Fibroblast of gingiva (primary cell): ENCODE measurements around the gene ACTBL2.
"Not testable (repeated sequence)": the region's sequence is repeated elsewhere in the genome, so short reads cannot be mapped to it uniquely, and the experiment has no call there.

Experiments used
- DNase-seq: peaks from one replicate; pipeline ENCODE4 v3.0.0-alpha.2; 2011; ENCODE audit warnings: low read depth

ACTBL2 gene

GRCh38 chr5:57494104-57495098 lies 11.8 kb upstream of the ACTBL2 start:
- DNase-seq: peak; percentile 78

- DNase-seq: no peak
These were observed 10.4 kb upstream of the ACTBL2 start for GRCh38 chr5:57493034-57493433.

DNA sequence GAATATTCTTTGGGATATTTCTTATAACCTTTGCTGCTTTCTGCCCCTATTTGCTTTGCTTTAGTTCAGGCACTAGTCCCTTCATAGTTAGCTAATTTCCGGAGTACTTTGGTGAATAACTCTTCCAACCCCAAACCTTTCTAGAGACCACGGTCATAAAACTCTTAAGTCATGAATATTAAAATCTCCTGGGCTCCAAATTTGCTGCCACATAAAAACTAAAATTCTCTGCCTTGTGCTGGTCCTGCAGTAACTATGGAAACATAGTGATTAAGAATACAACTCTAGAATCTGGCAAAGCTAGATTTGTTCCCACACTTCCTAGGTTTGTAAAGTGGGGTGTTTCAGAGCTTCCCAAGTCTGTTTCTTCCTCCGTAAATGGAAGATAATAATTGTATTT lies 10.0 kb upstream of the ACTBL2 start:
- no peak for DNase-seq

DNA sequence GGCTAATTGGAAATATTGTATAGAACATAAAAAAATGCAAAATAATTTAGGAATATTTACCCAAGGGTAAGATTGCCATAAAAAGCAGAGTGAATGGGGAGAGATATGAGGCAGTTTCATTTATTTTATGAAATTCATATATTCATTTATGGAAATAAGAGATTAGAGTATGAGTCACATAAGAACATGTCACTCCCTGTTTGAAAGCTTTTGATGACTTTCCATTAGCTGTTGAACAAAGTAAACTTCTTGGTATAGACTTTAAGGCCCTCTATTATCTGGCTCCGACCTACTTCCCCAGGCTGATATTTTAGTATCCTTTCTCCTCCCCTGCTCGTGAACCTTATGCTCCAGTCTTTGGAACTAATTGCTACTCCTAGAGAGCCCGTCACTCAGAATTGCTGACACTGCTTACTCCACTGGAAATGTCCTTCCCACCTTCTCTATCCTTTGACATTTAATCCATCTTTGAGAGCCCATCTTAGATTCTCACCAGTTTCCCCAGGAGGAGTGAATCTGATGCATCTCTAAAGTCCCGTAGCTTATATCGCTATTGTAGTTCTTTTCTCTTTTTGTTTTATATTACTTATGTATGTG lies 8.9 kb upstream of the ACTBL2 start:
- DNase-seq: no peak

- DNase-seq: peak; percentile 29
These were observed 5.8 kb upstream of the ACTBL2 start for GRCh38 chr5:57488215-57488955.

DNA sequence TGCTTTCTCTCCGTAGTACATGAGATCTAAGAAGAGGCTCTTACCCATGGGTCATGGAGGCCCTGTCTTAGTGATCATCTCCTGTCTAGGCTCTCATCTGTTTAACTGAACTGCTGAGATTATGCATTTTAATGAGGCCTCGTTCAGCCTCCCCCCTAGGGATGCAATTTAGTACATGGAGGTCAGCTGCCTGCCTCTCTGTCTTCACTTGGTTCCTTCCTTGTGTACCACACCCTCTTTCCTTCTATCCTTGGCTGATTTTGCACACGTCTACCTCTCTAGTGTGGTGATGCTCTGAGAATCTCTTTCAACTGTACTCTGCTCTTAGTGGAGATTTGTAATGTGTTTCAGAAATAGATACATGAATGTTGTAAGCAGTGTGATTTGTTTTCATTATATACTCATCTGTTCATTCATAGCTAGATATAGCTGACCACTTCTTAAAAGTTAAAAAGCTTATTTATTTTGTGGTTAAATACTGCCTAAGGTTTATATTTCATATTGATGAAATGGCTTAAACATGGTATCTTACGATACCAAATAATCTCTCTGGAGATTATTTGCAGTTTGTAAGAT lies 3.5 kb upstream of the ACTBL2 start:
- no peak for DNase-seq

GRCh38 chr5:57478826-57479225 lies 3.8 kb downstream of the ACTBL2 start:
- DNase-seq: no peak

GRCh38 chr5:57476601-57477056 lies 6.0 kb downstream of the ACTBL2 start:
- DNase-seq: no peak

GRCh38 chr5:57470339-57470738 lies 12.3 kb downstream of the ACTBL2 start:
- peak; percentile 28 for DNase-seq

GRCh38 chr5:57468481-57469163 lies 14.0 kb downstream of the ACTBL2 start:
- peak; percentile 83 for DNase-seq

DNA sequence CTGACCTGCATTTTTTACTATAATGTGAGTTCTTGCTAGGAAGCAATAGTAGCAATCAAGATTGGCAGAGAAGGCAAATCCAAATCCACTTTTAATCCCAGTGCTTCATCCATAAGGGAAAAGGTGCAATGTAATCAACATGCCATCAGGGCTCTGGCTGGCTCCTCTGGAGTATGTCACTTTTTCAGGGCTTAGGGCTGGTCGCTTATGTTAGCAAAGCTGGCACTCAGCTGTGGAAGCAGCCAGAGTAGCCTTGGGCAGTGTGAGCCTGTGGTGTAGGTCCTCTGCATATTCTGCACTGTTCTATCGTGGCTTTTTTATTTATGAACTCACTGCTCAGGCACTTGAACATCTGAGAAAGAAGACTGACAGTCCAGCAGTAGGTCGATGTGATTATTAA lies 16.1 kb downstream of the ACTBL2 start:
- DNase-seq: no peak

- DNase-seq: not testable (repeated sequence)
These were observed 22.6 kb downstream of the ACTBL2 start for GRCh38 chr5:57460056-57460455.

DNA sequence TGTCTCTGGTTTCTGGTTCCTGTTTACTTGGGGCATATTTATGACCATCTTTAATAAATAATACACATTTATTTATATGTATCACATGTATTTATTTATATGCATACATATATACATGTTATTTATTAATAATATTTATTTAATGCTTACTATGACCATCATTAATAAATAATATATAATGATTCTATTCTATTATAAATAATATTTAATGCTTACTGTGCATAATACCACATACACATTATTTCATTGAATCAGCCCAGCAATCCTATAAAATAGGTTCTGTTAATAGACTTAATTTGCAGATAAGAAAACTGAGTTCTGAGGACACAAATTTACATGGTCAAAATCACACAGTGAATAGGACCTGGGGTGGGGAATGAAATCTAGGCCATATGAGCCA lies 24.2 kb downstream of the ACTBL2 start:
- DNase-seq: no peak

DNA sequence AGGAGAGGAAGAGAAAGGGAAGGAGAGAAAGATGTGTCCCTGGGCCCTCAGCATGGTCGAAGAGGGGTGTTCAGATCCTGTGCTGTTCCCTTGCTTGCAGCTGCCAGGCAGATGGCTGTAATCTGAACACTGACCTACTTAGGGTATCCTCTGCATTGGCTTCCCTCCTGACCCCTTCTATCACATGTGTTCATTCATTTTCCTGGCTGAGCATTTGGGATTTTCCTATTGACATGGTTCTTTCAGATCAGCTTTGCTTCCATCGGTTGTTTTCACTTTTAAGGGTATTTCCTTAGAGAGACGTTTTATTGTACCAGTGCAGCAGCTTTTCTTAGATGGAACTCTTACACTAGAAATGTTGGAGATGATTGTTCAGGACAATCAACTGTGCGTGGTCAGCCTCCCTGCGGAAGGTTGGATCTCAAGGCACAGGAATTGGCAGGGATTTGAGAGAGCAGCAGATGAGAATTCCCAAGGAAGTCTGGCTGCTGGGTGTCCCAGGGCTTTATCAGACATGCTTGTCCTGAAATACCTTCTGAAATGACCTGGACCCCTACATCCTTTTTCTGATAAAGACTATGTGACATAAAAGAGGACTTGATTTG lies 26.0 kb downstream of the ACTBL2 start:
- no peak for DNase-seq

DNA sequence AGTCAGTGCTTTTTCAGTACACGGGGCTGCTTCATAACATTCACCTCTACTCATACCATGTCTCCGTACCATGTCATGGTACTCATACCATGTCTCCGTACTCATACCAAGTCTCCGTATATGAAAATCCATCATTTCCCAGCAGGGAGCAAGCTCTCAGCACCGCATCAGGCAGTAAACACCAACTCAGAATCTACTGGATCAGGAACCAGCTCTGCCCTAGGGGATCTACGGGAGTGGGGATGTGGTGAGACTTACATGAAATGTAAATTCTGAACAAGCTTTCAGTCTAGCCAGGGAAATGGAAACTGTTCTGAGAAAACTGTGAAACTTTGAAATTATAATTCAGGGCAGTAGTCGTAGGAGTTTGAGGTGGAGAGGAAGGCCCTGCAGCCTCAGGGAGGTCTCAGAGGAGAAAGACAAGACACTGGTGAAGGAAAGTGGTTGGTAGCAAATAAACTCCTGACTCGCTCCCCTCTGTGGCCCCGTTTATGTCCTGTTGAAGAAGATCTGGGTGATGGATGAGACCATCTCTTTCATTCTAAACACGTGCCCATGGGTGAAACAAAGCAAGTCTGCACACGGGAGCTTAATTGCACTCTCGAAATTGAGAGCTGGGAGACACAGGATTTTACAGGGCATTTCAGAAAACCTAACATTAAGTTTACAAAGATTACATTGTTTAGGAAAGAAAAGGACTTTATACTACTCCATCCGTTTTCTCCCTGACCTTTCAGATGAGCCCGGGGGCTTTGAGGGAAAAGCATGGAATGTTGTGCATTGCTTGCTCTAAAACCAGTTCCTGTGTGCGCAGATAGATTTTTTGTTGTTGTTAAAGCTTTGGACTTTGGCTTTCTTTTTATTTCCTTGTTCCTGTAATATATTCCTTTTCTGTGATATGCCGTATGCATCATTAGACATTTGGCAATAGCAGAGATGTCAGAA lies 26.8 kb downstream of the ACTBL2 start:
- DNase-seq: no peak

- peak; percentile 78 for DNase-seq
These were observed 27.7 kb downstream of the ACTBL2 start for GRCh38 chr5:57454896-57455295.

DNA sequence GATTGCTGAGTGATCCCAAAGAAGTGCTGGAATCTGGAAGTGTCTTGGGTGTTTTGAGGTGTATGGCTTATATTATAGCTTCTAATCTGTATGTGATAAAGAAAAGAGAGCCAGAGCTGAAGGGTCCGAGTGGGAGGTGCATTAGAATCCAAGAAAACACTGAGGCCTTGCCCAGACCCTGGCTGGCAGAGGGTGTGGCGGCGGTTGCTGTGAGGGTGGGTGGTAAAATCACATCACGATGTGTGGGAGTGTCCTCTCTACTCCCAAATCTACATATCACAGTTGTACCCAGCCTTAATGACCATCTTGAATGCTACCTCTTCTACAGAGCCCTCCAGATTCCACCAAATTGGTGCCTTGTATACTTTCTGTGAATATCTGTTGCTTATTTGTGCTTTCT lies 28.9 kb downstream of the ACTBL2 start:
- DNase-seq: no peak

GRCh38 chr5:57452885-57453284 lies 29.7 kb downstream of the ACTBL2 start:
- DNase-seq: peak; percentile 66

DNA sequence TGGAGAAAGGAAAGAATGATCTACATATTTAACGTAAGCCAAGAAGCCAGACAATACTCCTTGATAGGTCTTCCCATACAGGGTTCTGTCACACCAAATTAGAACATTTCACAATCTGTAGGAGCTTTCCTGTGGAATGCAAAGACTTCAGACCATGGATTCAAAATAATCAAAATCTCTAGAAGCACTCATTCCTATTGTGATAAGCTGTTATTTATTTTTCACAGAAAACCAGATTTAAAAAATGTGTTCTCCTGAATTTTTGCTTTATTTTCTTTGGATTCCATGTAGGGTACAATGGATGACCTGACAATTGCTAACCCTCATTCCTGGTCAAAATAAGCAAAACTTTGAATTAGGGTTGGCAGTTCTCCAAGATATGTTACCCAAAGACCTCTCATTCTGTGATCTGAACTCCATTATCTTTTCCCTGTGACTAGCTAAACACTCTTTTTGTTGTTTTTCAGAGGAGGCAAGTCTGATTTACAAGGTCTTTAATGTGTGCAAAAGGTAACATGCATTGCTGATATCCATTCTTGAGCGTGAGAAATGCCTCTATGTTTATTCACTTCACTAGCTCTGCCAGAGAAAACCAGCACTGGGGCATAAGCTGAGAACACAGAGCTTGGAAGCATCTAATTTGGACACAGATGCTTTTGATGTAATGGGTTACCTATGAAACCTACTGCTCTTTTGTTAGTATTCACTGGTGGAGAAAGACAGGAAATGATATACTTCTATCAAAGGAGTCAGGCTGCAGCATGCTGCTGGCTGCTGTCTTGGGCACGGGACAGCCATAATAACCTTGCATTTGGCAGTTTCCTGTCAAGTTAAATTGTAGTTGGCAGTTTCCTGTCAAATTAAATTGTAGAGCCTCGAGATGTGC lies 31.4 kb downstream of the ACTBL2 start:
- DNase-seq: peak; percentile 81
